Measurements from ENCODE around the gene GAB2. TPM values are rescaled to one million over a fixed set of nuclear protein-coding genes. Genes with fewer than 3 reads are reported as not detected.
"Not testable (repeated sequence)": the region's sequence is repeated elsewhere in the genome, so short reads cannot be mapped to it uniquely, and the experiment has no call there.

Gene GAB2
- total RNA-seq, 1 experiment from 2014 or later: 0.70 TPM

GRCh38 chr11:78188286-78189173 lies 229.1 kb downstream of the GAB2 start, which contains the start of the genes KCTD21 and USP35:
KCTD21 (minus strand) TSS chr11:78188626; CDS start chr11:78174554, 14,072 bp downstream.
USP35 (plus strand) TSS chr11:78188919; CDS start chr11:78196246, 7,327 bp downstream.
- DNase-seq (ENCODE audit: low spot score): peak; percentile 97

DNA sequence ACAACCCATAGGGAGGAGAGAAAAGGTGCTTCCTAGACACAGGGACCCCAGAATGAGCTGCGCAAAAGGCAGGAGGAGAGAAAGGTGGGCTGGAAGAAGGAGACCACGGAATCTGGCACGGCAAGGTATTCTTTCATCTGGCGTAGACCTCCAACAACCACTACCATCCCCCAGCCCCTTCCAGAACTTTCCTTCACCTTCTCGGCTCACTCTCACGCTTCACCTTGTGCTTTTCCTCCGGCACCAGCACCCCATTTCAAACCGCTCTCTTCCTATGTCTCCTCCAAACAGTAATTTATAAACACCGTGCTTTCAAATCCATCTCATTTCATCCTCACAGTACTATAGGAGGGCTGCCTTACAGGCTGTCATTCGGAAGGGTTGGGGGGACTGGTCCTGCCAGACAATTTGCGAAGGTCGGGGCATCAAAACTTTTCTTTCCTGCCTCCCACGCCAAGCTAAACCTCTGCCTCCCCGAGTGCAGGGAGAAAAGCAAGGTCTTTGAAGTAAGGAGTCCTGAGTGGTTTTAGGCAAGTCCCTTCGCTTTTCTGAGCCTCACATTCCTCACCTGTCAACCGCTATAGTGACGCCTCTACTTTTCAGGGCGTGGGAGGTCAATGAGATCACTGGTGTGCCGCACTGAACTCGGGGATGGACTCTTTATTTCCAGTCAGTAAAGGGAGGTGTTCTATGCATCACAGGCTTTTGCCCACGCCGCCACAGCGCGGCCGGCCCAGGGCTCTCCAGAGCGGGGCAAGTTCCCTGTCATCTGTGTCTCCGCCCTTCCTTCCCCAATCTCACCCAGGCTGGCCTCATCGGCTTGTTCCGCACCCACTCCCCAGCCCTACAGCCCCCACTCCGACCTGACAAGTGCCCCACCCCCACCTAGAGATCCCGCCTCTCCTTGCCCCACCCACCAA lies 230.0 kb downstream of the GAB2 start:
- no peak for DNase-seq (ENCODE audit: low spot score)

GRCh38 chr11:78181185-78181584 lies 236.4 kb downstream of the GAB2 start:
- DNase-seq (ENCODE audit: low spot score): no peak

DNA sequence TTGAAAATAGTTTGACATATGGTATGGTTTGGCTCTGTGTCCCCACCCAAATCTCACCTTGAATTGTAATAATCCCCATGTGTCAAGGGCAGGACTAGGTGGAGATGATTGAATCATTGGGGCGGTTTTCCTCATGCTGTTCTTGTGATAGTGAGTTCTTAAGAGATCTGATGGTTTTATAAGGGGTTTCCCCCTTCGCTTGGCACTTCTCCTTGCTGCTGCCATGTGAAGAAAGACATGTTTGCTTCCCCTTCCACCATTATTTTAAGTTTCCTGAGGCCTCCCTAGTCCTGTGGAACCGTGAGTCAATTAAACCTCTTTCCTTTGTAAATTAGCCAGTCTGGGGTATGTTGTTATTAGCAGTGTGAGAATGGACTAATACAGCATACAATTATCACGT lies 236.9 kb downstream of the GAB2 start:
- DNase-seq (ENCODE audit: low spot score): no peak

DNA sequence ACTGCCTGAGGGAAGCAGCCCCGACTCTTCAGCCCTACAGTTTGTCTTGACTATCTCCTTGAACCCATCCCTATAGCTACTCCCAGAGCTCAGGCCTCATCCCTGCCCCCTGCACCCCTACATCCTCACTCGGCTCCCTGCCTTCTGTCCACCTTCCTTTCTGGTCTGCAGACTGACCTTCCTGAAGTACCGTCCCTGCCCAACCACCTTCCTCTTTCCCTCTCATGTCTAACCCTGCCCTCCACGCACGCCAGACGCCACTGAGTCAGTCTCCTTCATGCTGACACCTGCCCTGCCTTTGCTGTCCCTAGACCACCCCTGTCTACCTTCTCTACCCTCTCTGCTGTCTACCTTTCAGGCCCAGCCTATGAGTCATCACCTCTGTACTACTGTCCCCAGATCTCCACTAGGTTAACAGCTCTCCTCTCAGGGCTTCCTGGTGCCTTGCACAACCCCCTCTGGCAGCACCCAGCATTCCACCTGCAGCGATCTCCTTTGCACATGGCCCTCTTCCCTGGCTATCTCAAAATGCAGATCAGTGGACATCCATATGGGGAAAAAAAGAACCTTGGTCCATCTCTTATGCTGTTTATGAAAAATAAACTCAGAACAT lies 238.1 kb downstream of the GAB2 start:
- no peak for DNase-seq (ENCODE audit: low spot score)

DNA sequence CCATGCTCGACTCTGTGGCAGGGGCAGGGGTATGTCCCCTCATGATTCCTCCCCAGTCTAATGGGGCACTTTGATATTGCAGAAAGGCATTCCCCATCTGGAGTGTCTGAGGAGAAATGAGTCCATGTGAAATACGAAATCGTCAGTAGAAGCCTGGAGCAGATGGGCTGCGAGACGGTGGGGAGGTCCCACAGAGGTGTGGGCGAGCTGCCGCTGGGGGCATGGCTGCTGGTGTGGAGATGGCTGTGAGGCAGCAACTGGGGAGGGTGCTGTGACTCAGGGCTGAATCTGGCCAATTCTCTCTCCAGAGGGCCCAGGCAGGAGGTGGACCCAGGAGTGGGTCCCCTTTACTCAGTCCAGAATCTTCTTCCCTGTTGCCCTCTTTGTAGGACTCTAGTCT lies 240.4 kb downstream of the GAB2 start:
- no peak for DNase-seq (ENCODE audit: low spot score)

GRCh38 chr11:78176605-78177141 lies 240.9 kb downstream of the GAB2 start:
- DNase-seq (ENCODE audit: low spot score): no peak

DNA sequence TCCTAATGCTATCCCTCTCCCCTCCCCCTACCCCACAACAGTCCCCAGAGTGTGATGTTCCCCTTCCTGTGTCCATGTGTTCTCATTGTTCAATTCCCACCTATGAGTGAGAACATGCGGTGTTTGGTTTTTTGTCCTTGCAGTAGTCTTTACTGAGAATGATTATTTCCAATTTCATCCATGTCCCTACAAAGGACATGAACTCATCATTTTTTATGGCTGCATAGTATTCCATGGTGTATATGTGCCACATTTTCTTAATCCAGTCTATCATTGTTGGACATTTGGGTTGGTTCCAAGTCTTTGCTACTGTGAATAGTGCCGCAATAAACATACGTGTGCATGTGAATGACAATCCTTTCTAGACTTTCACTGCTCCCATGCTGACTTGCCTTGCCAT lies 241.8 kb downstream of the GAB2 start:
- DNase-seq (ENCODE audit: low spot score): not testable (repeated sequence)

DNA sequence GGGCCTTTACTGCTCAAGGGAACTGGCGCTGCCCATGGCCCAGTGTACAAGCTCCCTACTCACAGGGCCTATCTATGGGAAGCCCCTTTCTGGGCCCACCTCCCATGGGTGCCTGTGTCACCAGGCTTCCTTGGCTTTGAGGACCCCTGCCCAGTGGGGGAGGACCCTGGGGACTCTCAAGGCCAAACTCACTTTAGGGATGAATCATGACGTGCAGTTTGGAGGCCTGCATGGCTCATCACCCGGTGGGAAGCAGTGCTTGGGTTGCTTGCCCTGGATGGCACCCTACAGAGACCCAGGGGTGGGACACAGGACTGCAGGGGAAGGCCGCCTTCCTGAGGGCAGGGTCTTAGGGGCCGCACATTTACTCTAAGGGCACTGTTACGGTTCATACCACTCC lies 245.7 kb downstream of the GAB2 start:
- DNase-seq (ENCODE audit: low spot score): no peak

DNA sequence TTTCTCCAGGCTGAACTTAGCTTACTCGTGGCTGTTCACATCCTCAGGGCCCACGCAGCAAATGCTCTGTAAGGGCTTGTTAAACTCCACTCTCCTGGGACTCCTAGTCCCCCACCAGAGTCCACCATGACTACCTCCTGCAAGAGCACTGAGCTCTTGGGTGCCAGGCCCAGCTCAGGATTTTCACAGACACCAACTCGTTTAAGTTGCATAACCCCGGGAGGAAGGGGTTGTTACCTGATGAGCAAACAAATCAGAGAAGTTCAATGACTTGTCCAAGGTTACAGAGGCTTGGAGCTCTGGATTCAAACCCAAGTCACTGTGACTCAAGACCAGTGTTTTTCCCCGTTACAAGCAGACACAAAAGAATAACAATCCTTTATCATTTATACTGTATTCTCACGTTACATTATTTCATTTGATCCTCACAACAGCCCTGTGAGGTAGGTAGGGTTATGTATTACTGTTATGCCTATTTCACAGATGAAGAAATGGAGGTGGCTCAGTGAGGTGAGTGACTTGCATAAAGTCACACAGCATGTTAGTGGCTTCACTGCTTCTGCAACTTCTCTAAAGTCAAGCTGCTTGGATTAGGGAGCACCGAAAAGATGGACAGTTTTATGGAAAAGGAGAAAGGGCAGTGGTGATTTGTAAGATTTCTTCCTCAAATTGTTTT lies 246.6 kb downstream of the GAB2 start:
- no peak for DNase-seq (ENCODE audit: low spot score)

- no peak for DNase-seq (ENCODE audit: low spot score)
These were observed 247.2 kb downstream of the GAB2 start for GRCh38 chr11:78170413-78170812.

DNA sequence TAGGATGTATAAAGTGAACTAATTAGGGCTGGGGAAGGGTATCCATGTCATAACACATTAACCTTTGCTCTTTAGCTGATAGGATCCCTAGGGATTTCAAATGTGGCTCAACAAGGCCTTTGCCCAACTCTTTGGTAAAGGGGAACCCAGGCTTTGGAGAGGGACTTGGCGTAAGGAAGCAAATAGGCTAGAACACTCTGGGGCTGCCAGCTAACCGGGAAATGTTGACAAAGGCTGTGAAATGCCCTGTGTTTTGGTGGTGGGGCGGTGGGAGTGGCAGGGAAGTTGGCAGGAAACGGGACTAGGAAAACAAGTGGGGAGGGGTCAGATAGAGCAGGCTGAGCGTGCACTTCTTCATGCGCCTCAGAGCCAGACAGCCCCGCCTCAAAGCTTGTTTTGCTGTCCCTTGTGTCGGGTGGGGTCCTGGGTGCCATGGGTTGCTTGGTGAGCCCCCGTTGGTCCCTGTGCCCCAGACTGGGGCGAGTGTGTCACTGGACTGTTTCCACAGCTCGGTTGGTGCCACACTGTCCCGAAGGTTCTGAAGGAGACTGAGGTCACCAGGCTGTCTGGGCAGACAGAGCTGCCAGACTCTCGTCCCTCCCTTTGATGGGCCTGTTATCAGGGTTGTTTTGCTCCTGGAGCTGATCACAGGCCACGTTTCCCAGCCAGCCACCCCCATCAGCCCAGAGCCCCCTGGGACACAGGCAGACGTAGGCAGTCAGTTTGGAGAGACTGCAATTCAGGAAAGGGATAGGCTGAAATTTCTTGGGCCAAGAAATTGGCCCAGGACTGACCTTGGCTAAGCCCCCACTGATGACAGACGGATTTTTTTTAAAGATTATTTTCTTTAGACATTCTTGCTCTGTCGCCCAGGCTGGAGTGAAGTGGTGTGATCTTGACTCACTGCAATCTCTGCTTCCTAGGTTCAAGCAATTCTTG lies 248.8 kb downstream of the GAB2 start:
- DNase-seq (ENCODE audit: low spot score): no peak

- no peak for DNase-seq (ENCODE audit: low spot score)
These were observed 250.7 kb downstream of the GAB2 start for GRCh38 chr11:78166855-78167469.

Other genes starting within 250 kb of the GAB2 start
- gene KCTD21, start 229.2 kb downstream of the GAB2 start, total RNA-seq (2014; rRNA removed; shearing (Covaris generic)): 2.5 and 4.9 TPM in 2 replicates
- gene USP35, start 228.9 kb downstream of the GAB2 start, total RNA-seq (2014; rRNA removed; shearing (Covaris generic)): 1.5 and 1.7 TPM in 2 replicates
- 24.9 and 29.1 TPM in 2 replicates for gene NARS2, start 157.0 kb upstream of the GAB2 start, total RNA-seq (2014; rRNA removed; shearing (Covaris generic))

All from H4 (cell line).